K562 (cell line): Measurements from ENCODE around the gene B4GALT1. TPM values are rescaled to one million over a fixed set of nuclear protein-coding genes. Genes with fewer than 3 reads are reported as not detected.

Experiments
- ATAC-seq: fragments of 200-7000 bp; cut with Tn5 transposase; 3 replicates; pipeline ENCODE4 v1.9.1; 2020; ENCODE audit warnings: moderate library complexity
- BruUV-seq: library from RNA; stranded (reverse); fragments of 400-500 nt; replicated peaks from 2 replicates; lab custom pipeline; 2021; lab: Mats Ljungman, UMichigan
- CTCF ChIA-PET: fragments of 300-600 bp; formaldehyde crosslinking; extraction: SDS; loops from one replicate; lab custom pipeline; 2021; ENCODE audit warnings: low intra/inter-chr PET ratio; lab: Yijun Ruan, JAX
- POLR2A ChIA-PET: fragments of 300-600, 350-650 bp; sonication (Branson Sonifier 250); formaldehyde crosslinking; extraction: SDS; loops from one replicate; lab custom pipeline; 2021; ENCODE audit warnings: antibody characterized with exemption, inconsistent platforms; lab: Yijun Ruan, JAX
- DNase-seq, 4 experiments: peaks; one replicate each; pipeline versions ENCODE4 v3.0.0 to v3.0.0-alpha.2; 2011 to 2018; ENCODE audit warnings: low spot score in 3 of 4, mixed read lengths in 3 of 4; ENCODE audit errors: extremely low read depth in 1 of 4
- FAIRE-seq: peaks from 2 replicates; lab custom pipeline; 2011; peaks lifted over from hg19 to GRCh38; lab: Jason Lieb, UNC
- H2AFZ ChIP-seq: 2 replicates; pipeline ENCODE4 v1.6.0; 2011; ENCODE audit warnings: low read depth, low read length, control low read depth, inconsistent platforms
- H3K27ac ChIP-seq: fragments of 200-600 bp; 3 replicates; pipeline ENCODE4 v1.8.0; 2011; ENCODE audit warnings: low read depth, mild to moderate bottlenecking, control low read depth, inconsistent platforms, low read length, moderate library complexity, mixed read lengths; ENCODE audit errors: extremely low read depth
- H3K27me3 ChIP-seq, 2 experiments: fragments of 300-600 bp in 1 of 2; 2 replicates in 1 of 2; 3 replicates in 1 of 2; pipeline versions ENCODE4 v1.6.0 to v1.8.0; 2011; ENCODE audit warnings: inconsistent platforms in 2 of 2, low read length in 2 of 2, mild to moderate bottlenecking in 1 of 2, mixed read lengths in 1 of 2, moderate library complexity in 1 of 2; ENCODE audit not compliant: control insufficient read depth in 2 of 2, insufficient read depth in 2 of 2
- H3K36me3 ChIP-seq: fragments of 300-600 bp; 3 replicates; pipeline ENCODE4 v1.8.0; 2011; ENCODE audit warnings: mild to moderate bottlenecking, low read length, inconsistent platforms; ENCODE audit not compliant: control insufficient read depth, insufficient read depth
- H3K4me1 ChIP-seq, 2 experiments: fragments of 200-600 bp in 1 of 2; replicated peaks in 1 of 2; 2 replicates in 1 of 2; 3 replicates in 1 of 2; pipeline versions ENCODE4 v1.5.1 to v1.8.0; 2011; ENCODE audit warnings: inconsistent platforms in 2 of 2, low read length in 2 of 2, mild to moderate bottlenecking in 1 of 2, mixed read lengths in 1 of 2, moderate library complexity in 1 of 2; ENCODE audit not compliant: control insufficient read depth in 2 of 2, insufficient read depth in 2 of 2
- H3K4me2 ChIP-seq: 2 replicates; pipeline ENCODE4 v1.6.1; 2011; ENCODE audit warnings: low read length, control low read depth, inconsistent platforms, mixed read lengths; ENCODE audit not compliant: insufficient read depth
- H3K4me3 ChIP-seq: fragments of 200-600 bp; sonication (generic), shearing (Covaris generic); 2 replicates; pipeline ENCODE4 v1.5.1; 2016; ENCODE audit warnings: control low read depth, inconsistent platforms
- H3K79me2 ChIP-seq: fragments of 200-600 bp; 3 replicates; pipeline ENCODE4 v1.8.0; 2011; ENCODE audit warnings: low read length, inconsistent platforms; ENCODE audit not compliant: control insufficient read depth, insufficient read depth
- H3K9ac ChIP-seq, 2 experiments: 2 replicates each; pipeline versions ENCODE4 v1.6.0 to v1.6.1; 2011; ENCODE audit warnings: low read depth in 2 of 2, low read length in 2 of 2, control low read depth in 1 of 2, inconsistent platforms in 1 of 2, mild to moderate bottlenecking in 1 of 2, mixed read lengths in 1 of 2; ENCODE audit not compliant: insufficient read depth in 1 of 2
- H3K9me1 ChIP-seq: one replicate; pipeline ENCODE4 v1.6.0; 2011; ENCODE audit warnings: inconsistent platforms, mild to moderate bottlenecking, low read length, moderate library complexity; ENCODE audit not compliant: control insufficient read depth, insufficient read depth
- H3K9me3 ChIP-seq: replicated peaks from 2 replicates; pipeline ENCODE4 v1.5.1; 2011; ENCODE audit warnings: low read depth, low read length, inconsistent platforms; ENCODE audit not compliant: control insufficient read depth, insufficient read depth
- H4K20me1 ChIP-seq: replicated peaks from 2 replicates; pipeline ENCODE4 v1.6.1; 2011; ENCODE audit warnings: low read length, inconsistent platforms, mixed read lengths; ENCODE audit not compliant: control insufficient read depth, insufficient read depth
- JUN ChIP-seq, 2 experiments: sonication (generic) in 1 of 2; formaldehyde crosslinking in 1 of 2; IDR thresholded peaks; 2 replicates each; pipeline versions ENCODE4 v1.6.1 to v1.8.0; 2012 to 2022; ENCODE audit warnings: borderline replicate concordance in 2 of 2, mild to moderate bottlenecking in 2 of 2, improper control_type of control experiment in 1 of 2, low read depth in 1 of 2, low read length in 1 of 2, missing genetic modification reagents in 1 of 2
- RBFOX2 ChIP-seq: fragments of 200-400 bp; formaldehyde crosslinking; IDR thresholded peaks from 2 replicates; pipeline ENCODE4 v1.6.1; 2017; ENCODE audit warnings: low read depth, mild to moderate bottlenecking, low read length, moderate library complexity
- ZNF263 ChIP-seq: sonication (generic); formaldehyde crosslinking; IDR thresholded peaks from 2 replicates; pipeline ENCODE4 v1.8.0; 2022; ENCODE audit warnings: mild to moderate bottlenecking, missing genetic modification reagents, borderline replicate concordance
- WGBS: fragments of 100-300 bp; shearing (Covaris generic); methylation state at CpG from one replicate; pipeline ENCODE4 v1.1.6; 2016; ENCODE audit warnings: low coverage, mixed read lengths; ENCODE audit not compliant: insufficient coverage; ENCODE audit errors: missing lambda C conversion rate; 5-methylcytosine and 5-hydroxymethylcytosine counted together
- in situ Hi-C: fragments of 300-500 bp; cut with MboI; formaldehyde crosslinking; loops from 4 replicates; pipeline ENCODE4 v1.15.0; 2018; ENCODE audit warnings: inconsistent platforms, mixed read lengths
- intact Hi-C: fragments of 100-400 bp; cut with micrococcal nuclease; formaldehyde crosslinking; loops from 2 replicates; pipeline ENCODE4 v1.14.2; 2022
- polyA plus RNA-seq, 8 experiments: library from polyadenylated mRNA; depleted of rRNA in 4 of 8; stranded (reverse) in 5 of 8; unstranded in 3 of 8; fragments of >200 nt; fragmentation: Nextera tagmentation in 2 of 8; fragmentation: Illumina TruSeq in 1 of 8; extraction: Ambion mirVana in 2 of 8; extraction: Trizol in 1 of 8; gene quantifications; 2 replicates each; pipeline versions ENCODE4 v1.2.1 to v1.2.3, GENCODE V29; 2011 to 2014; ENCODE audit warnings: inconsistent platforms in 1 of 8, missing spikeins in 1 of 8
- total RNA-seq, 7 experiments: library from RNA; depleted of rRNA in 6 of 7; stranded (reverse); fragments of >200 nt in 6 of 7; fragmentation: Illumina TruSeq in 2 of 7; extraction: Trizol in 2 of 7; gene quantifications; 2 replicates each; pipeline versions ENCODE4 v1.2.1 to v1.2.3, GENCODE V29; 2011 to 2021; ENCODE audit warnings: low replicate concordance in 1 of 7

Gene B4GALT1
- total and polyA plus RNA-seq, 9 of the 15 experiments (the other 6 are each of a cell fraction or from before 2014, with no cell fraction given): 4.1 to 26.8 (median 7.1) TPM

GRCh38 chr9:33163433-33164137 is 3.6 kb downstream of the B4GALT1 start:
- FAIRE-seq: no peak
- Histone ChIP-seq H3K9ac (peak overlapping the region in 1 of 2 experiments; percentile 19; a peak in 1 of 4 replicates), H3K27ac (no peak overlapping the region), H3K4me3 (no peak overlapping the region), H3K79me2 (peaks cover 84% of the 10 kb centered on the region), H3K9me3 (no peaks in the 10 kb centered on the region), H3K36me3 (no peaks in the 10 kb centered on the region; the same call in 2 of the 3 replicates), H3K4me1 (peaks cover 48 to 73% of the 10 kb centered on the region in 2 experiments), H4K20me1 (peaks cover 31% of the 10 kb centered on the region), H3K9me1 (no peaks in the 10 kb centered on the region), H3K4me2 (0 out of 2 replicates have a peak overlapping the region, but pooled peaks have one; percentile 11), H3K27me3 (no peaks in the 10 kb centered on the region), H2AFZ (no peak overlapping the region)
- in situ Hi-C loops: no loop called here
- peak; percentile 34 for TF ChIP-seq RBFOX2
- no peak for TF ChIP-seq JUN (IDR thresholded peaks at IDR 0.05; ENCODE audit: borderline replicate concordance, low read depth, low read length)
- no peak for TF ChIP-seq JUN (CRISPR knock-in tag; IDR thresholded peaks at IDR 0.05; ENCODE audit: borderline replicate concordance)
- TF ChIP-seq ZNF263 (CRISPR knock-in tag): no peak
- no peak for DNase-seq
- ChIA-PET POLR2A (interaction anchor here (1.1 to 2.9 kb wide), 2 partner anchors 12 to 21 kb away, joined by 3 to 14 read pairs; no protein-coding TSS in a partner anchor), CTCF (no interaction called here)
- intact Hi-C loops: no loop called here
- no peak for ATAC-seq
- 88% methylated on average over 4 of the region's 8 CpGs for WGBS
- no TSS peak for BruUV-seq
